Ovary (tissue), 9 donors: ENCODE measurements around the gene RNF7. TPM values are rescaled to one million over a fixed set of nuclear protein-coding genes. Genes with fewer than 3 reads are reported as not detected.

Source experiments
- DNase-seq, 5 donors: peaks; one replicate each; pipeline ENCODE4 v3.0.0-alpha.2; 2019 to 2020
- H3K27ac ChIP-seq, 2 donors: fragments of 200-600 bp; one replicate each; pipeline versions ENCODE4 v1.5.1 to v1.8.0; 2019 to 2022
- H3K27me3 ChIP-seq: fragments of 200-600 bp; one replicate; pipeline ENCODE4 v1.8.0; 2022
- H3K36me3 ChIP-seq: fragments of 200-600 bp; sonication (generic); one replicate; pipeline ENCODE4 v1.5.1; 2019
- H3K4me1 ChIP-seq: one replicate; pipeline ENCODE4 v1.8.1; 2013; ENCODE audit warnings: mild to moderate bottlenecking, moderate library complexity; ENCODE audit not compliant: insufficient read depth
- H3K4me3 ChIP-seq: fragments of 200-600 bp; sonication (generic); one replicate; pipeline ENCODE4 v1.5.1; 2017
- H3K9me3 ChIP-seq, 2 donors: fragments of 200-600 bp in 1 of 2; sonication (generic) in 1 of 2; one replicate each; pipeline versions ENCODE4 v1.5.1 to v1.8.1; 2013 to 2019; ENCODE audit warnings: mild to moderate bottlenecking in 1 of 2, moderate library complexity in 1 of 2
- EP300 ChIP-seq: sonication (generic); formaldehyde crosslinking; IDR thresholded peaks from one replicate; pipeline ENCODE4 v1.6.1; 2017; ENCODE audit warnings: antibody characterized with exemption
- POLR2A ChIP-seq: fragments of 450-650 bp; IDR thresholded peaks from one replicate; pipeline ENCODE4 v1.6.1; 2017; ENCODE audit warnings: antibody characterized with exemption, mild to moderate bottlenecking, moderate library complexity
- WGBS, 3 donors: extraction: QIAGEN DNeasy Blood & Tissue Kit in 1 of 3; methylation state at CpG; one replicate each; pipeline versions ENCODE4 v1.1.5 to v1.1.7; 2013 to 2017; 5-methylcytosine and 5-hydroxymethylcytosine counted together
- intact Hi-C, 4 donors: fragments of 100-400 bp; cut with DNase I; formaldehyde crosslinking; loops; one replicate each; pipeline versions ENCODE4 v1.11.0 to v1.15.1; 2022 to 2023
- polyA plus RNA-seq, 2 donors: library from polyadenylated mRNA; stranded (reverse); fragments of 200-250 nt in 1 of 2; fragments of 350-450 nt in 1 of 2; fragmentation: Illumina TruSeq in 1 of 2; extraction: RNeasy Lipid Tissue Mini Kit (QIAGEN cat#74804) in 1 of 2; gene quantifications; one replicate each; pipeline ENCODE4 v1.2.3, GENCODE V29; 2013 to 2014
- total RNA-seq, 7 donors: library from RNA; depleted of rRNA in 2 of 7; stranded (reverse); fragments of >200 nt in 2 of 7; fragmentation: NEBNext Ultra II Directional in 3 of 7; extraction: Animal tissue kit (Norgen Biotek cat#: 25700) in 3 of 7; gene quantifications; one replicate each; pipeline versions ENCODE4 v1.1.0 to v1.2.4, GENCODE V29; 2016 to 2023
- TF ChIP-seq, protein P1 (sequence below), 3 donors: fragments of 450-650 bp in 2 of 3; fragments of 200-600 bp in 1 of 3; IDR thresholded peaks; one replicate each; pipeline versions ENCODE4 v1.5.1 to v1.8.0; 2016 to 2022; ENCODE audit warnings: antibody characterized with exemption in 3 of 3, mild to moderate bottlenecking in 1 of 3
- donor health status: DM: no; HTN: no; CAD: no; lungs with moderate emphysema.
- donor health status: DM: no; HTN: no; CAD: no.
- donor health status: Bipolar disorder and iron deficiency.
- donor health status: DM: yes; HTN: yes; CAD: no.
- donor health status: DM: no; HTN: no; CAD: no.
- donor health status: DM: yes; HTN: yes; CAD: no.

RNF7 gene
- total and polyA plus RNA-seq, 9 donors = 70.2 to 100 (median 79.1) TPM

DNA sequence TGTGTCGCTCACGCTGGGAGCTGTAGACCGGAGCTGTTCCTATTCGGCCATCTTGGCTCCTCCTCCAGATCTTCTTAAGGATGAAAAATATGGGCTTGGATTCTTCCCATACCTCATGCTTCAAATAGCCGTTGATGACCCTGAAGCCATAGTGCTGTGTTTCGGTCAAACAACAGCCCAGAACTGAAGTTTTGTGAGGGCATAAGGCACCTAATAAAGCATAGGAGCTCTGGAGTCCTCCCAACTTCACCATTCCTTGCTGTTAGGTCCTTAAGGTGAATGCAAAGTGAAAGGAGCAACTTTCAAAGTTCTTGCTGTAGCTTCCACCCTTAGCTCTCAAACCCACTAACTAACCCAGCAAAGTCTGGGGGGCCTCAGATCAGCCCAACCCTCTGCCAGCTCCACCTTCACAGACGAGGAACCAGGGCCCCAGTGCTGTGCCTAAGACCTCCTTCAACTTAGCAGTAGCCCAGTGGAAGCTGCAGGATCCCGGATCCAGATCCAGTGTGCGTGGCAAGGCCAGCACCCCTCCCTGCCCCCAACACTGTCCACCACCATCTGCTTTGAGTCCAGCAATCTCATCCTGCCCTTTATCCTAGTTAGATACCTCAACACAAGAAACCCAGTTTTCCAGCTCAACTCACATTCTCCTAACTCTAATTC, 25.1 kb downstream of the RNF7 start, which contains the start of gene GRK7:
GRK7 (plus strand) TSS at position 321 of the 663 bp plus-strand sequence. CDS start 14,877 bp downstream, outside the sequence.
- no peak within 1 kb of the TSS for H3K27ac ChIP-seq
- no peaks in the 10 kb centered on the region for H3K4me1 ChIP-seq
- WGBS, 3 donors = 88 to 93% (median 91%) methylated on average over 9 of the region's 9 CpGs
- no peaks in the 10 kb centered on the region for H3K9me3 ChIP-seq
- no peak for DNase-seq
- no peak within 1 kb of the TSS for H3K4me3 ChIP-seq
- H3K36me3 ChIP-seq = no peaks in the 10 kb centered on the region
- H3K27me3 ChIP-seq = no peaks in the 10 kb centered on the region
- TF ChIP-seq EP300 = no peak
- TF ChIP-seq, protein P1, sequence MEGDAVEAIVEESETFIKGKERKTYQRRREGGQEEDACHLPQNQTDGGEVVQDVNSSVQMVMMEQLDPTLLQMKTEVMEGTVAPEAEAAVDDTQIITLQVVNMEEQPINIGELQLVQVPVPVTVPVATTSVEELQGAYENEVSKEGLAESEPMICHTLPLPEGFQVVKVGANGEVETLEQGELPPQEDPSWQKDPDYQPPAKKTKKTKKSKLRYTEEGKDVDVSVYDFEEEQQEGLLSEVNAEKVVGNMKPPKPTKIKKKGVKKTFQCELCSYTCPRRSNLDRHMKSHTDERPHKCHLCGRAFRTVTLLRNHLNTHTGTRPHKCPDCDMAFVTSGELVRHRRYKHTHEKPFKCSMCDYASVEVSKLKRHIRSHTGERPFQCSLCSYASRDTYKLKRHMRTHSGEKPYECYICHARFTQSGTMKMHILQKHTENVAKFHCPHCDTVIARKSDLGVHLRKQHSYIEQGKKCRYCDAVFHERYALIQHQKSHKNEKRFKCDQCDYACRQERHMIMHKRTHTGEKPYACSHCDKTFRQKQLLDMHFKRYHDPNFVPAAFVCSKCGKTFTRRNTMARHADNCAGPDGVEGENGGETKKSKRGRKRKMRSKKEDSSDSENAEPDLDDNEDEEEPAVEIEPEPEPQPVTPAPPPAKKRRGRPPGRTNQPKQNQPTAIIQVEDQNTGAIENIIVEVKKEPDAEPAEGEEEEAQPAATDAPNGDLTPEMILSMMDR (IDR thresholded peaks at IDR 0.05) = no peak
- no peak for TF ChIP-seq POLR2A
- intact Hi-C loops = no loop called here

DNA sequence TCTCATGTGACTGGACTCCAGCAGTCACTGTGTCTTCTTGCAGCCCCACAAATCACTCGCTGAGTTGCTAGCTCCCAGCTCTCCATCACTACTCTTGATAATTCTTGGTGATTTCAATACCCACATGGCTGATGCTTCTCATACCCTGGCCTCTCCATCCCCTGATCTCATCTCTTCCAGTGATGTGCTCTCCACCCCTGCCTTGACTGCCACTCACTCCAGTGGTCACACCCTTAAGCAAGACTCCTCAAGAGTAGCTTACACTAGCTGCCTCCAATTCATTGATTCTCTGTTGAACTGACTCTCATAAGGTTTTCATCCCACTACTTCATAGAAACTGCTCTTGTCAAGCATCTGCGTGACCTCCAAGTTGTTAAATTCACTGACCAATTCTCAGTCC, 25.9 kb downstream of the RNF7 start:
- Histone ChIP-seq H3K4me3 (no peak overlapping the region), H3K9me3 (no peaks in the 10 kb centered on the region), H3K27me3 (no peaks in the 10 kb centered on the region), H3K4me1 (no peaks in the 10 kb centered on the region), H3K27ac (no peak overlapping the region), H3K36me3 (no peaks in the 10 kb centered on the region)
- WGBS, 3 donors = 94 to 98% (median 98%) methylated on average over 2 of the region's 2 CpGs
- no peak for DNase-seq
- TF ChIP-seq EP300 (no peak), POLR2A (no peak)
- intact Hi-C loops = no loop called here

DNA sequence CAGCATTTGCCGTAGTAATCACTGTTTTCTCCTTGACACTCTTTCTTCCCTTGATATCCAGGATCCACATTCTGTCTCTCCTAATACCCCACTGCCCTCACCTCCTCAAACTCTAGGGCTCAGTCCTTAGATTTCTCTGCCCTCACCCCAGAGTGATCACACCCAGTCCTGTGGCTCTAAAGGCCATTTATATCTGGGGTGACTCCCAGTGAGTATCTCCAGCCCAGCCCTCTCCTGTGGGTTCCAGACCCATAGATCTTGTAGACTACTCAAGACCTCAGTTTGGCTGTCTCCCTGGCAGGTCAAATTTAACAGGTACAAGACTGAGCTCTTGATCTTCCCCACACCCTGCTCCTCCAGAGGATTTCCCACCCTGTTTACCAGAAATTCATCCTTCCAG, 26.4 kb downstream of the RNF7 start:
- no peaks in the 10 kb centered on the region for H3K36me3 ChIP-seq
- intact Hi-C loops = no loop called here
- 80 to 87% (median 83%) methylated on average over 1 of the region's 1 CpG for WGBS, 3 donors
- no peak for DNase-seq
- H3K4me3 ChIP-seq = no peak overlapping the region
- H3K9me3 ChIP-seq = no peaks in the 10 kb centered on the region
- no peaks in the 10 kb centered on the region for H3K27me3 ChIP-seq
- TF ChIP-seq EP300 = no peak
- TF ChIP-seq, protein P1 (IDR thresholded peaks at IDR 0.05) = no peak
- no peak for TF ChIP-seq POLR2A
- no peak overlapping the region for H3K27ac ChIP-seq
- H3K4me1 ChIP-seq = no peaks in the 10 kb centered on the region

DNA sequence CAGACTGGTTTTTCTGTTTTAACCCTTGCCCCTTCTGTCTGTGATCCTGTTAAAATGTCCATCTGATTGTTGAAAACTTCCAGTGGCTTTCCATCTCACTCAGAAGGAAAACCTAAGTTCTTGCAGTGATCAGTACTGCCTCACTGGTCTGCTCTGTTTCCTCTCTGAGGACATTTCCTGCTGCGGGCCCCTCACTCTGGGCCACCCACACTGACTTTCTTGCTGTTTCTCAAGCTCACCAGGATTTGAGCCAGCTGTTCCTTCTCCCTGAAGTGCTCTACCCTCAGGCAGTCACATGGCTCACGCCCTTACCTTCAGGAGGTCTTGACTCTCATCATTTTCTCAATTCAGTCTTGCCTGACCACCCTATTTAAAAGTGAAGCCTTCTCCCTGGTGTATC, 26.9 kb downstream of the RNF7 start:
- WGBS, 3 donors = 71 to 78% (median 76%) methylated on average over 2 of the region's 2 CpGs
- TF ChIP-seq, protein P1 (IDR thresholded peaks at IDR 0.05) = no peak
- TF ChIP-seq POLR2A (no peak), EP300 (no peak)
- H3K36me3 ChIP-seq = no peaks in the 10 kb centered on the region
- H3K27ac ChIP-seq = no peak overlapping the region
- intact Hi-C loops = no loop called here
- no peaks in the 10 kb centered on the region for H3K9me3 ChIP-seq
- H3K4me3 ChIP-seq = no peak overlapping the region
- H3K4me1 ChIP-seq = no peaks in the 10 kb centered on the region
- H3K27me3 ChIP-seq = no peaks in the 10 kb centered on the region
- DNase-seq = no peak

DNA sequence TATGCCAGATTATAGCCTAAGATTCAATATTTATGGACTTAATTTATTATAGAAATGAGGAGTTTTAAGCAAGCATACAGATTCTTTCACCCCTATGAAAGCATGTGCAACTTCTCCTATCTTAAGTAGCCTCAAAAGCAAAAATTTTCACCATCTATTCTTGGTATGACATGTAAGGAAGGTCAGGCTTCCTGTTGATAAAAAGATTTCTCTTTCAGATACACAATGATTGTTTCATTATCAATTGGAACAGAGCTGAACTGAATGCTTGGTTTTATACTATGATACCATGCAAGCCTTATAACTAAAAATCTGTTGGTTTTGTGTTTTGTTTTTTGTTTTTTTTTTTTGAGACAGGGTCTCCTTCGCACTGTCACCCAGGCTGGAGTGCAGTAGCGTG, 29.0 kb downstream of the RNF7 start:
- TF ChIP-seq POLR2A (no peak), EP300 (no peak)
- TF ChIP-seq, protein P1 (IDR thresholded peaks at IDR 0.05) = no peak
- no peaks in the 10 kb centered on the region for H3K4me1 ChIP-seq
- intact Hi-C loops = no loop called here
- no peaks in the 10 kb centered on the region for H3K27me3 ChIP-seq
- 84 to 88% (median 88%) methylated on average over 2 of the region's 2 CpGs for WGBS, 3 donors
- no peak overlapping the region for H3K4me3 ChIP-seq
- DNase-seq = no peak
- H3K27ac ChIP-seq = no peak overlapping the region
- no peaks in the 10 kb centered on the region for H3K36me3 ChIP-seq
- no peaks in the 10 kb centered on the region for H3K9me3 ChIP-seq
